Tibial artery (tissue), 4 donors: Measurements from ENCODE around the gene PARD3B.

ENCODE experiments used
- DNase-seq, 2 donors: peaks; one replicate each; pipeline ENCODE4 v3.0.0-alpha.2; 2019
- H3K27ac ChIP-seq, 2 donors: fragments of 200-600 bp; sonication (generic) in 1 of 2; 1 replicate in 1 of 2; 2 replicates in 1 of 2; pipeline ENCODE4 v1.5.1; 2018 to 2019; ENCODE audit warnings: mild to moderate bottlenecking in 1 of 2
- H3K27me3 ChIP-seq, 2 donors: fragments of 200-600 bp; sonication (generic) in 1 of 2; one replicate each; pipeline versions ENCODE4 v1.5.1 to v1.6.0; 2016 to 2019
- H3K36me3 ChIP-seq, 3 donors: fragments of 200-600 bp; sonication (generic) in 2 of 3; one replicate each; pipeline ENCODE4 v1.5.1; 2016 to 2019; ENCODE audit warnings: mild to moderate bottlenecking in 2 of 3
- H3K4me1 ChIP-seq, 4 donors: fragments of 200-600 bp; sonication (generic) in 2 of 4; 1 replicate in 3 of 4; 2 replicates in 1 of 4; pipeline ENCODE4 v1.5.1; 2016 to 2019
- H3K4me3 ChIP-seq, 2 donors: fragments of 200-600 bp; sonication (generic) in 1 of 2; 1 replicate in 1 of 2; 2 replicates in 1 of 2; pipeline ENCODE4 v1.5.1; 2018 to 2019; ENCODE audit warnings: mild to moderate bottlenecking in 2 of 2
- H3K9me3 ChIP-seq, 3 donors: fragments of 200-600 bp; sonication (generic) in 1 of 3; one replicate each; pipeline ENCODE4 v1.5.1; 2016 to 2019
- CTCF ChIP-seq, 2 experiments: fragments of 200-600 bp in 1 of 2; fragments of 450-650 bp in 1 of 2; IDR thresholded peaks; one replicate each; pipeline ENCODE4 v1.5.1; 2017 to 2019; ENCODE audit warnings: antibody characterized with exemption in 2 of 2, mild to moderate bottlenecking in 1 of 2, moderate library complexity in 1 of 2
- intact Hi-C: fragments of 100-400 bp; cut with DNase I; formaldehyde crosslinking; loops from one replicate; pipeline ENCODE4 v1.15.0; 2023; ENCODE audit warnings: low total_unique reads

The PARD3B gene

GRCh38 chr2:205017381-205017780 is 472.1 kb downstream of the PARD3B start:
- no peaks in the 10 kb centered on the region for H3K9me3 ChIP-seq
- no peak for DNase-seq
- no peak overlapping the region for H3K4me3 ChIP-seq
- no peak for TF ChIP-seq CTCF (IDR thresholded peaks at IDR 0.05)
- H3K27me3 ChIP-seq, result no peaks in the 10 kb centered on the region
- H3K27ac ChIP-seq, result no peak overlapping the region
- H3K36me3 ChIP-seq, result no peaks in the 10 kb centered on the region
- no peaks in the 10 kb centered on the region for H3K4me1 ChIP-seq
- intact Hi-C loops, result no loop called here

DNA sequence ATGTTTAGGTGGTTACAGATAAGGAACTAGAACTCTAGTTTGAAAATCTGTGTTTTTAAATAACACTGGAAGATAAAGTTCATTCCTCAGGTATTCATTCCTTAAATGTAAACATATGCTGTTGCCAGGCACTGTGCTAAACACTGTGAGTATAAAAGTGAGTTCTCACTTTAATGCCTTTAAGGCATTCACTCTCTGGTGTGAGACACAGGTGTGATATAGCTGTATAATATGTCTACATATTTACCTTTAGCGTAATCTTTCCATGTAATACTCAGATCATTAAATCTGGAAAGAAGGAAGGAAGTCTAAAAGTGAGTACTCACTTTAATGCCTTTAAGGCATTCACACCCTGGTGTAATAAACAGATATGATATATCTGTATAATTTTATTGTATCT is 472.6 kb downstream of the PARD3B start:
- intact Hi-C loops, result no loop called here
- no peak overlapping the region for H3K4me3 ChIP-seq
- no peaks in the 10 kb centered on the region for H3K27me3 ChIP-seq
- no peaks in the 10 kb centered on the region for H3K9me3 ChIP-seq
- no peak for TF ChIP-seq CTCF (IDR thresholded peaks at IDR 0.05)
- DNase-seq, result no peak
- H3K4me1 ChIP-seq, result no peaks in the 10 kb centered on the region
- H3K27ac ChIP-seq, result no peak overlapping the region
- no peaks in the 10 kb centered on the region for H3K36me3 ChIP-seq

- Histone ChIP-seq H3K9me3 (no peaks in the 10 kb centered on the region), H3K27ac (no peak overlapping the region), H3K4me1 (peaks cover 0 to 11% (median 8%) of the 10 kb centered on the region in 4 donors), H3K4me3 (no peak overlapping the region), H3K27me3 (no peaks in the 10 kb centered on the region), H3K36me3 (no peaks in the 10 kb centered on the region)
- no peak for TF ChIP-seq CTCF (IDR thresholded peaks at IDR 0.05)
- intact Hi-C loops, result no loop called here
- DNase-seq, result no peak
Measured at GRCh38 chr2:205020673-205021072, 475.4 kb downstream of the PARD3B start.

GRCh38 chr2:205022841-205023240 is 477.6 kb downstream of the PARD3B start:
- intact Hi-C loops, result no loop called here
- no peak overlapping the region for H3K27ac ChIP-seq

DNA sequence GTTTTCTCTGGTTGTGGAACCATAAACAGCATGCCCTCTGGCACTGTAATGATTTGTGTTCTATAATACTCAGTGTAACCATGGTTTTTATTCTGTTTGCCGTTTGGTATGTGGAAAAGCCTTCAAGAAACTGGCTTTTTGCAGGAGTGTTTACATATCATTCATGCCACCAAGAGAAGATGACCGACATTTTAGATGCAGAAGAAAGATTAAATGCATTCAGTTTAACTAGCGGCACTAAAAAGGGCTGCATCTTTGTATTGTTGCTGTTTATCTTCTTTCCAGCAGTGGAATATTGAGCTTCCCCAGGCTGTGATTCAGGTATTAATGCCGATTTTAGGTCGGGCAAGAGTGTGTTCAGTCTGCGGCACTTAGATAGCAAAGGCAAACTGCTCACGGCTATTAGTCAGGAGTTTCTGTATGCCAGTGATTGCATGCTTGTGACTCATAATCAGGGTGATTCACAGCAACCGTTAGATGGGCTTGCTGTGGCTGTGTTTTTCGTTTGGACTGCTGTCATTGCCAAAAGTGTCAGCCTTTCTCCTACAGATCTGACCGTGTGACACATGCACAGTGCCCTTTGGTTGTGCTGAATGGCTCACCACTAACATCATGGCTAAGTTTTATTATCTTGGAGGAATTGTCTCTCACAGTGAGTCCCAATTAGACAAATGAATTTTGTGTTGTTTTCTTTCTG is 479.7 kb downstream of the PARD3B start:
- Histone ChIP-seq H3K9me3 (no peaks in the 10 kb centered on the region), H3K27me3 (no peaks in the 10 kb centered on the region), H3K27ac (peak overlapping the region; percentile 58 to 67), H3K4me1 (peaks cover 0 to 17% (median 13%) of the 10 kb centered on the region in 4 donors), H3K36me3 (no peaks in the 10 kb centered on the region), H3K4me3 (peak overlapping the region; percentile 19 to 20)
- no peak for TF ChIP-seq CTCF (IDR thresholded peaks at IDR 0.05)
- peak; percentile 79 to 82 for DNase-seq
- intact Hi-C loops, result no loop called here

More at GRCh38 chr2:205022841-205023240, 477.6 kb downstream of the PARD3B start:
- Histone ChIP-seq H3K36me3 (no peaks in the 10 kb centered on the region), H3K4me3 (no peak overlapping the region), H3K4me1 (peaks cover 0 to 17% (median 13%) of the 10 kb centered on the region in 4 donors), H3K27me3 (no peaks in the 10 kb centered on the region), H3K9me3 (no peaks in the 10 kb centered on the region)
- no peak for DNase-seq
- no peak for TF ChIP-seq CTCF (IDR thresholded peaks at IDR 0.05)
